ENCODE data around the gene PLPP1.

The PLPP1 gene

DNA sequence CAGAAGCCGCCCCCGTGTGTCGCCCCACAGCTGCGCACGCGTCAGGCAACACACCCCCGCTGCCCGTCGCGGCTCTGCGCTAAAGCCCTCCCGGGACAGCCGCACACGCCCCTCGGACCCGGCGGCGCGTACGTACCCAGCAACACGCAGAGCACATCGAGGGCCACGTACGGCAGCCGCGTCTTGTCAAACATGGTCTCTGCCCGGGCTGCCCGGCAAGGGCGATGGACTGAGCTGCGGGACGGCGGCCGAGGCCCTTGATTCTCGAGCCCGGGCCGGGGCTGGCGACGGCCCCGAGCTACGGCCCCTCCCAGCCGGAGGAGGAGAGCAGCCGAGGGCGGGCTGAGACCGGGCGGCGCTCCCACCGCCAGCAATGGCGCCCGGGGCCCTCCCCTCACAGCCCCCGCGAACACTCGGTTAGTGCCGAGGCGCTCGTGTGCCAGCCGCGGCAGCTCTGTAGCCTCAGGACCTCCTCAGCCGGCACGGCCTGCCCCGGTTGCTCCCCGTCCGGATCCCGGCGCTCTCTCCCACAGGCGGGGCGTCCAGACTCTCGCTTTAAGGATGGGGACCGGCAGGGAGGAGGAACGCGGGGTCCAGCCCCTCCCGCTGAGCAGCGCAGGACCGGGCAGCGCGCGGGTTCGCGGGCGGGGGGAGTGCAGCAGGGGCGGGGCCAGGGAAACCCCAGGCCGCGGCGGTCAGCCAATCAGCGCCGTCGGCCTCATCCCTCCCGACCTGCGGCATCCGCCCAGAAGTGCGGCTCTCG lies at the start of gene PLPP1:
TSS of gene PLPP1 (minus strand) at position 529 of the 763 bp plus-strand sequence. CDS start at position 194, 335 bp downstream.
- peak; percentile 41 for DNase-seq (ENCODE audit: low read depth)

DNA sequence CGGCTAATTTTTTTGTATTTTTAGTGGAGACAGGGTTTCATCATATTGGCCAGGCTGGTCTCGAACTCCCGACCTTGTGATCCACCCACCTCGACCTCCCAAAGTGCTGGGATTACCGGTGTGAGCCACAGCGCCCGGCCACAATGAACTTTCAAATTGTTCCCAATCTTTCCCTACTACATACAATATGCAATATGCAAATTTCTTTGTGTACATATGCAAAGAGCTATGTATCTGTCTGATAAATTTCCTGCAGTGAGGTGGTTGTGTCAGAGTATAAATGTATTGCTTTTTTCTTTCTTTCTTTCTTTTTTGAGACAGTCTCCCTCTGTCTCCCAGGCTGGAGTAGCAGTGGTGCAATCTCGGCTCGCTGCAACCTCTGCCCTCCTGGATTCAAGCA lies 48.8 kb upstream of the PLPP1 start:
- no peak for DNase-seq (ENCODE audit: low read depth)

DNA sequence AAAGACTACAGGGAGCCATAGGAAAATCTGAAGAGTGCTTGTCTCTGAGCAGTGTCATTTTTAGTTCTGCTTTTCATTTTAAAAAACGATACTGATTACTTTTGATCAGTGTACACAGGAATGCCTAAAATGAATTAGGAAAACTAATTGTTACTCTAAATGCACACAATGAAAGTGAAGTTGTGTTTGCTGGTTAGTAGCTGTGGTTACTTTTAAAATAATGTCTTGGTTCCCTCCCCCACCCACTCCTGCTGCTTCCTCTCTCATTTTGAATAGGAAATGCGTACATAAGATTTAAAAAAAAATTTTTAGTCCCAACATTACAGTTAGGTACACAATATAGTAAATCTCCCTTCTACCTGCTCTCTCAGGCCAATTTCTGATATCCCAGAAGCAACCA lies 47.5 kb upstream of the PLPP1 start:
- no peak for DNase-seq (ENCODE audit: low read depth)

DNA sequence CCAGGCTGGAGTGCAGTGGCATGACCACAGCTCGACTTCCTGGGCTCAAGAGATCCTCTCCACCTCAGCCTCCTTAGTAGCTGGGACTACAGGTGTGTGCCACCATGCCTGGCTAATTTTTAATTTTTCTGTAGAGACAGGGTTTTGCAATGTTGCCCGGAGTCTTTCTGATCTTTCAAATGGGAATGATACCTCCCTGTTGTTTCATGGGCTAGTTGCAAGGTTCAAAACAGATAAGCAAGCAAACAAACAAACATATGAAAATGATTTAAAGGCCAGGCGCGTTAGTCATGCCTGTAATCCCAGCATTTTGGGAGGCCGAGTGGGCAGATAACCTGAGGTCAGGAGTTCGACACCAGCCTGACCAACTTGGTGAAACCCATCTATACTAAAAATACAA lies 45.3 kb upstream of the PLPP1 start:
- no peak for DNase-seq (ENCODE audit: low read depth)

DNA sequence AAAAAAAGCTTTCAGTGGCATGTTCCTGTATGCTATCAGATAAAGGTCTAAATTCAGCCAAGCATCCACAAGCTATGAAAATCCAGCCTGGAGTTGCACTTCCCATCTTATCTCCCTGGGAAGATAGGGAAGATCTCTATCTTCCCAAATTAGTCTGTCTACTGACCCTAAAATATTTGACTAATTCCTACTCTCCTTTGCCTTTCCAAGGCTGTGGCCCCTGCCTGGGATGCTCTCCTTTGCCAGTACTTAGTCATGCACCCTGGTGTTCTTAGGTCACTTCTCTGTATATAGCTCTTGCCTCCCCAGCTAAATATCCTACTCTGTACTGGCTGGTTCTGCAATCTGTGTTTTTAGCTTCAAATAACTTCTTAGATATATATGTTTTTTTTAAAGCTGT lies 44.0 kb upstream of the PLPP1 start:
- no peak for DNase-seq (ENCODE audit: low read depth)

DNA sequence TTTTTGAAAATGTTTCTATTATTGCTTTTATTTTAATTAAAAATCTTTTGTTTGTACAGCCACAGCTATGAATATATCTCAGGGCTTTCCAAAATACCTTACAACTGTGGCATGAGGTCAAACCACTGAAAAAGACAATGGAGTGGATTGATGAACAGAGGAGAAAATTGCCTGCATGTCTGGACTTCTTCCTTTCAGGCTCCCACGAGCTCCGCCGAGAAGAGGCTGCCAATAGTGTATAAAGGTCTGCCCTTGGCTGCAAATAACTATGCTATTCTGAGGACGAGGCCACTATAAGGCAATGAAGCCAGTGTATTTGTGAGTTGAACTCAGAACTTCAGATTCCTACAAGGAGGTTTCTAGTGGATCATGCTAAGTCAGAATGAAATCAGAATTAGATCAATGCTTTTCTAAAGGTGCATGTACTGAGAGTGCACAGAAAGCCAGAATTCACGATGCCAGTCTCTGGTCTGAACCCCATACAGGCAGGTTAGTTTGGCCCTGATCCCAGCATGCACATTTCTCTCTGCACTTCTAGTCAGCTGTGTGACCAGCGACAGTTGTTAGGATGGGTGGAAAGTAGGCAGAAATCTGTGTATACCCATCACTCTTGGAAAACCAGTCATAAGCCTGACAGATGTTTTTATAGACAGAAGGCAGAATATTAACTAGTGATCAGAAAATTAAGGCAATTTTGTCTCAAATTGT lies 42.7 kb upstream of the PLPP1 start:
- no peak for DNase-seq (ENCODE audit: low read depth)

DNA sequence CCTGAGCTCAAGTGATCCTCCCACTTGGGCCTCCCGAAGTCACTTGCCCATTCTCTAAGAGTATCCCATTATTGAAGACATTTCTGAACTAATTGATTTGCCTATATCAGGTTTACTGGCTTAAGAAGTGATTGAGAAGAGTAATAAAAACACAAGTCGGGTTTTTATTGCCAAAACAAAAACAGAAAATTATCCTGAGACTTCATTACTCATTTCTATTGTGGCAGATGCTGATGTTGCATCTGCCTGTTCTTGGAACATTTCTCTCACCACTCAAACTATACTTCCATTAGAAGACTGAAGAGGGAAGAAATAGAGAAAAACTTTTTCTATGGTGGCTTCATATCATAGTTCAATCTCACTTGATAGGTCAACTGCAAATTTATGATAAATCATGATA lies 41.9 kb upstream of the PLPP1 start:
- DNase-seq (ENCODE audit: low read depth) = no peak

DNA sequence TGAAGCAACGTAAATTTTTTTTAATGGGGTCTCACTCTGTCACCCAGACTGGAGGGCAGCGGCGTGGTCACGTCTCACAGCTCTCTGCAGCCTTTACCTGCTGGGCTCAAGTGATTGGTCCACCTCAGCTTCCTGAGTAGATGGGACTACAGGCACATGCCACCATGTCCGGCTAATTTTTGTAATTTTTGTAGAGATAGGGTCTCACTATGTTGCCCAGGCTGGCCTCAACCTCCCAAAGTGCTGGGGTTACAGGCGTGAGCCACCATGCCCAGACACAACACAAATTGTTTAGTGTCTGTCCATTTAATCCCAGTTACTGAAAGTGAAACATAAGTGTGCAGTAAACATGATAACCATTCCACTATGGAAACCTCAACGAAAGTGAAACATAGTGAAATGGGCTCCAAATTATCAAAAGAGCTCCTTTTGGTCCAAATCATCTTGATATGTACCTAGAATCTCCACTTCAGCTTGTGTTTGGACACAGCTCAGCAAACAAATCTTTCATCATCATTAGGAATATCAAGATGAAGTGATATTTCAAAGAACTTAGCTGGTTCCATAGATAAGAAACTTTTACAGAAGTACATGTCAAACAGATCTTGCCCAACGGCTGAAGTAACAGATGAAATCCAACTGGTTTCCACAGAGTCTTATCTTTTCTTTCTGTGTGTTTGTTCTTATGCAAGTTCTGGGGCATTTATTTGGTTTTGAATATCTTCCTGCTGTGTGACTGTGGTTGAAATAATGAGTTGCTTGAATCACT lies 41.2 kb upstream of the PLPP1 start:
- no peak for DNase-seq (ENCODE audit: low read depth)

DNA sequence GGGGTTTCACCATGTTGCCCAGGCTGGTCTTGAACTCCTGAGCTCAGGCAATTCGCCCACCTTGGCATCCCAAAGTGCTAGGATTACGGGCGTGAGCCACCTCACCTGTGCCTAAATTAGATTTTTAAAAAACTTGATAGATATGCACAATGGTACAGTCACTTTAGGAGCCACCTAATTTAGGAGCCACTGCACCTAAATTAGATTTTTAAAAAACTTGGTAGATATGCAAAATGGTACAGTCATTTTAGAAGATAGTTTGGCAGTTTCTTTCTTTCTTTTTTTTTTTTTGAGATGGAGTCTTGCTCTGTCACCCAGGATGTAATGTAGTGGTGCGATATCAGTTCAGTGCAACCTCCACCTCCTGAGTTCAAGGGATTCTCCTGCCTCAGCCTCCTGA lies 37.8 kb upstream of the PLPP1 start:
- no peak for DNase-seq (ENCODE audit: low read depth)

DNA sequence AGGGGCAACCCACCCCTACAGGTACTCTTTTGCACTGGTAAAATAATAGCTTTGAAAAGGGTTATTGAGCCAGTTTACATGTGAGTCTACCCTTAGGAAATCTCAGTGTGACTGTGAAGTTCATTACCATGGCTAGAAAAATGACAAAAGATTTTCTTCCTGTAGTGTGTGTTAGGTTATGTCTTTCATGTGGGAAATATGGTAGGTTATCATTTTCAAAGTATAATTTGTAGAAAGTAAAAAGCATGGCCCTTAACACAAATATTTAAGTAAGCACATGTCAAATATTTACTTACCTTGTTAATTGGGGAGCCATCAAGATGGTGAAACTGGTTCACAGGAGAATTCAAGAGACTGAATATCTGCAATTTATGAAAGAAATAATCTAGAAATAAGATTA lies 37.3 kb upstream of the PLPP1 start:
- DNase-seq (ENCODE audit: low read depth) = no peak

DNA sequence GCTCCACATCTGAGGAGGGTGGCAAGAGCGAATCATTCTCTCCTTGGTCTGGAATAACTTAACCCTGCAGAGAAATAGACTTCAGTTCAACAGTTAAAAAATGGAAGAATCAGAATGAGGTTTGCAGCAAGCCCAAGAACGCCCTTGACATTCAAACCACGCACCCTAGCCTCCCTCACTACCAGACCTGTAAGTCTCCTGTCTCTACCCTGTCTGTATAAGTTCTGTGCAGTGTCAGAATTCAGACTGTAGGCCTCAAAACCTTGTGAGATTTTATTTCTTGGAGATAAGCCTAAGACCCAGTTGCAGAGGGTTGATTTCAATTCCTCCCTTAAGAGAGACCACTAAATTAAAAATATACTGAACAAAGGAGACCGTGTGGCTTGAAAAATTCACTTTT lies 35.8 kb upstream of the PLPP1 start:
- DNase-seq (ENCODE audit: low read depth) = no peak

DNA sequence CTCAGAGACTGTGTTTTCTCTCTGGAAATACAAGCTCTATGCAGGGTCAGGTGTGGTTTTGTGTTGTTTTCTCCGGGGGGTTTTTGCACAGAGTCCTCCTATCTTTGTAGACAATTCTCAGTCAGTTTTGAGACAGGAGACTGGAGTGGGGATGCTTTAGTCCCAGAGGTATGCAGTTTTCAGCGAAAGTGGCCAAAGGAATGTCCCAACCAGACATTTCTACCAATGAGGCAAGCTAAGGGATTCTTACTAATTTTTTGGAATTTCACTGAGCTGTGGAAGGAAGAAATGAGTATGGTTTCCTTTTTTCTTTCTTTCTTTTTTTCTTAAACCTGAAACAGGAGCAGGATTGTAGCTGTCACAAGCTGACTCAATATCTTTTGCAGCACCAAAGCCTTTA lies 35.3 kb upstream of the PLPP1 start:
- DNase-seq (ENCODE audit: low read depth) = peak; percentile 8

DNA sequence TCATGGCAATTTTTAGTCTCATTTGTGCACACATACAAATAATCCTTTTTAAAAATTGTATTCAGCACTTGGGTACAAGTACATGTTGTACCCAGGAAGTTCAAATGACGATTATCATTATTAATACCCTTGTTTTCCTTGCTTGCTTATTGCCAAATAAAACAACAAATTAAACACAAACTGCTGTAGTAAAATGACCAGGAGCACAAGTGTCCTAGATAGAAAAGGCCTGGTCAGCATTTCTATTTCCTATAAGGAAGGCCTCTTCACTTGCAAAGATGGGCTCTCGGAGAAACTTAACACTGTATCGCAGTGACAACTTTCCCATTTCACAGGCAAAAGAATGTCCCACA lies 34.7 kb upstream of the PLPP1 start:
- DNase-seq (ENCODE audit: low read depth) = no peak

DNA sequence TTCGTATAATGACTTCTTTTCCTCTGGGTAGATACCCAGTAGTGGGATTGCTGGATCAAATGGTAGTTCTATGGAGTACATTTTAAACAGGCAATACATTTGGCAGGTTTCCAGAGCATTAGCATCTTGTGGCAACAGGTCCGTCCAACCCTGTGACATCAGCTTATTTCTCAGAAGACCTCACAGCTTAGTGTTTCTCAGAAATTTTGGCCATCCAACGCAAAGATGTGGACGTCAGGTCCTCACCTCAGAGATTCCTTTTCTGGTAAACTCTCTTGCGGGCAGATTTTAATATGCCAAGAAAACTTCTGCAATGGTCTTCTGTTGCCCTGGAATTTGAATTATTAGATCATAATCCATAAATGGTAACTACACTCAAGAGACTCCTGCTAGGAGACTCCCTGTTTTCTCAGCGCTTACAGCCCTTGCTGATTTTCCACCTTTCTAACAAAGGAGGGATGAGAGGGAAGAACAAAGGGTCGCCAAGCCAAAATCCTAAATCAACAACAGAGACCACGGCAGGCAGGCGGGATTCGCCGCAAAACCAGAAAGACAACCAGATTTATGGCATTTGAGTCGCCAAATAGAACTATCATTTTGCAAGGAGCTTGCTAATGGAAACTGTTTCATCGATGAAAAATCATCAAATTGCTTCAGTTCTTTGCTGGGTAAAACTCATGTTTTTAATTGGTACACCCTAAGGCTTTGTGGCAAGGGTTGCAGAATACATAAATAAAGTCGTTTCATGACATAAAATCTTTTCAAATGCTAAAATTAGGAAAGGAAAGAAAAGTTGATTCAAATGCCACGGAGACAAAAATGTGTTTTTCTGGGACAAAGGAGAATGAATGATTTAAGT lies 34.1 kb upstream of the PLPP1 start:
- DNase-seq (ENCODE audit: low read depth) = no peak

DNA sequence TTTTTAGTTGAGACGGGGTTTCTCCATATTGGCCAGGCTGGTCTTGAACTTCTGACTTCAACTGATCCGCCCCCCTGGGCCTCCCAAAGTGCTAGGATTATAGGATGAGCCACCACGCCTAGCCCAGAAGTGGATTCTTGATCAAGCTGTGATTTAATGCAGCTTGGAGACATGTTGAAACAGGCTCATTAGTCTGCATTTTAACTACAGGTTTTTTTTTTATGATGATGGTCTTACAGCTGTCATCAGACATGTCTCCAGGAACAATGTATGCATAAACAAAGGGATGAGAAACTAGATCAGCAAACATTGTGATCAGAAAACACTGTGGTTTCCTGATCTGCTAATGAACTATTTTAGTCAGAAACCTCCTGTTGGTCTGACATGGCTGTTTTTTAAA lies 30.0 kb upstream of the PLPP1 start:
- no peak for DNase-seq (ENCODE audit: low read depth)

DNA sequence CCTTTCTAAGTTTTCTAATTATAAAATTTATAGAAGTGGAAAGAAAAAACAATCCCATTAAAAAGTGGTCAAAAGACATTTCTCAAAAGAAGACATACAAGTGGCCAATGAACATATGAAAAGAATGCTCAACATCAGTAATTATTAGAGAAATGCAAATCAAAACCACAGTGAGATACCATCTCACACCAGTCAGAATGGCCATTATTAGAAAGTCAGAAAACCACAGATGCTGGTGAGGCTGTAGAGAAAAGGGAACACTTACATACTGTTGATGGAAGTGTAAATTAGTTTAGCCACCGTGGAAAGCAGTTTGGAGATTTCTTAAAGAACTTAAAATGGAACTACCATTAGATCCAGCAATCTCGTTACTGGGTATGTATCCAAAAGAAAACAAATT lies 23.7 kb upstream of the PLPP1 start:
- DNase-seq (ENCODE audit: low read depth) = no peak

DNA sequence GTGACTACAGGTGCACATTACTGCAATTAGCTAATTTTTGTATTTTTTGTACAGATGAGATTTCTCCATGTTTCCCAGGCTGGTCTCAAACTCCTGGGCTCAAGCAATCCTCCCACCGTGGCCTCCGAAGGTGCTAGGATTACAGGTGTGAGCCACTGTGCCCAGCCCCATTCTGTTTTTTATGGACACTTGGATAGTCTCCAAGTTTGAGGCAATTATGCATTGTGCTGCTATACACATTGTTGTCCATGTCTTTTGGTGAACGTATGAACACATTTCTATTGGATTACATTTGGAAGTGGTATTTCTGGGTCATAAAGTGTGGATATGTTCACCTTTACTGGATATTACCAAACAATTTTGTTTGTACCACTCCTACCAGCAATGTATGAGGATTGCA lies 22.4 kb upstream of the PLPP1 start:
- no peak for DNase-seq (ENCODE audit: low read depth)

DNA sequence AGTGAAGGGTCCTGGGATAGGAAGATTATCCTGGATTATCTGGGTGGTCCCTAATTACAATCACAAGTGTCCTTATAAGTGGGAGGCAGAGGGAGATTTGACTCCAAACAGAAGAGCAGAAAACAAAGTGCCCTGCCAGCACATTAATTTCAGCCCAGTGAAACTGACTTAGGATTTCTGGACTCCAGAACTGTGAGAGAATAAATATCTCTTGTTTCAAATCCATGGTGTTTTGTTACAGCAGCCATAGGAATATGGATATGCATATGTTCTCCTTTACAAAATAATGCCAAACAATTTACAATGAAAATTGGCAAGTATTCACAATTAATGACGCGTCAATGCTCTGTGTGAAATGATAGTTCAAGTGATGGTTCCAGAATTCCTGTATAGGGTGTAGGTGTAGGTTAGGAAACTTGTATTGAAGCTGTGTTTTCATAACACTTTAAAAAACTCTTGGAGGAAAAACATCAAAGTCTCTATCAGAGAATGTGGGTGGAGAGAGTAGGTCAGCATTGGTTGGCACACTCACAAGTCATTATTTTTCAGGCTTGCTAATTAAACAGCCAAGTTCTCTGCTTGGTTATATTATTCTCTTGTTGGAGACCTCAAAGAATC lies 19.9 kb upstream of the PLPP1 start:
- no peak for DNase-seq (ENCODE audit: low read depth)

DNA sequence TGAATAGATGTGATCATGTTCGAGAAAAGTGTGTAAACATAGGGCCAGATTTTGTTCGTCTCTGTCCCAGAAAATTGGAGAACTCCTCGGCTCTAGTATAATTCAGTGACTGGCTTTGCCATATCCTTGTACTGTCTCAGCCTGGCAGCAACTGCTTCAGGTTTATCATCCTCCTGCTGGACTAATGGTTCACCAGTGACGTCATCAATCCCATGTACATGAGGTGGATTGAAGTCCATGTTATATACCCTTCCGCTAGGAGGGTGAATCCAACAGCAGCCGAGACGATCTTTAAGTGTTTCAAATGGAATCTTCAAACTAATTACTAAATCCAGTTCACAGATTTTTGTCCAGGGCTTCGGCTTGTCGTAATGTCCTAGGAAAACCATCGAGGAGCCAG lies 17.1 kb upstream of the PLPP1 start:
- no peak for DNase-seq (ENCODE audit: low read depth)

DNA sequence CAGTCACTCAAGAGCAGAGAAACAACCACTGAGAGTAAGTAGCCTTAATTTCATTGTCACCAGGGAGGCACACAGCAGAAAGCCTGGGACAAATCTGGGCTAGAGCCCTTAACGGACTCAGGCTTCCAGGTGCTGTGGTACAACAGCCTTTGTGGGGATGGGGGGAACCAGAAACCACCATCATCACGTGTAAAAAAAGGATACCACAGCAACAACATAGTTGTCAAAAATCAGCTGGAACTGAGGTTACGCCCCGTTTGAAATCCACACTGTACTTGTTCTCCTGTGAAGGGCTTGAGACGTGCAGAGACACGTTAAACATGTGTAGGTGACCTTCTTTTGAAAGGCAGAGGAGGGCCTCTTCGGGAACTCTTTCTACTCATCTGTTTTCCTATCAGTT lies 16.6 kb upstream of the PLPP1 start:
- no peak for DNase-seq (ENCODE audit: low read depth)

DNA sequence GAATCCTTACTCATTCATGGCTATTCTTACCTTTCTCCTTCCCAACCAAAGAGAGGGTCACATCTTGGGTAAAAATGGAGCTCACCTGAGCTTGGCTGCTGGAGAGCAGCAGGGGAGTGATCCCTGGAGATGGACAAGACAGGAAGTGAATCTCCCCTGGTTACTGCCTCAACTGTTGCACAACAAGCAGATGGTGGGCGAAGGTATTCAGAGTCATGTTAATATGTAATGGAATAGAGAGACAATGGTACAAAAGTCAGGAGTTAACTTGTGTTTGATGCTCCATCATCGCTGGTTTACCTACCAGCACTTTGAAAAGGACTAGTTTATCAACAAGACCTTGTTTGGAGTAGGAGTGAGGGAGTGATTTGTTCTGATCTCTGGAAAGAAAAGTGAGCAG lies 13.0 kb upstream of the PLPP1 start:
- DNase-seq (ENCODE audit: low read depth) = no peak

DNA sequence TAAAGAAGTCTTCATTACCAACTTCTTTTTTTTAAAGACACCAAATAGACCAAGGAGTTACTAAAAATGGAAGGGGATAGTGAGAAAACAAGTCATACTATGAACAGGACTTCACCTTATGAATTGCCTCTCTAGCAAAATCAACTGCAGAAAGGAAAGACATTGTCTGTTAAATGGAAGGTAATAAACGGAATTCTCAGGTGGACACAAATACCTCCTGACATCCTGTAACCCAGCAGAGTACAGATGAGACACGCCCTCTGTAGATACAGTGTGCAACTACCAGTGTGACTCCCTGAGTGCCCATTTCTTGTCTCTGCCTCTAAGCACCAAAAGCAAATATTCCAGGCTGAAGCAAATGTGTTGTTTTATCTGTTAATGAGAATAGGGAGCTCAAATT lies 12.2 kb upstream of the PLPP1 start:
- no peak for DNase-seq (ENCODE audit: low read depth)

All from HS-27A (cell line).